Mesangial cell (primary cell): ENCODE data around the gene RPS15. TPM values are rescaled to one million over a fixed set of nuclear protein-coding genes. Genes with fewer than 3 reads are reported as not detected.

ENCODE experiments used
- total RNA-seq: library from RNA; depleted of rRNA; stranded (reverse); fragments of >200 nt; gene quantifications from 2 replicates; pipeline ENCODE4 v1.2.3, GENCODE V29; 2015

The RPS15 gene
- 1,692 and 1,880 TPM in 2 replicates for total RNA-seq

DNA sequence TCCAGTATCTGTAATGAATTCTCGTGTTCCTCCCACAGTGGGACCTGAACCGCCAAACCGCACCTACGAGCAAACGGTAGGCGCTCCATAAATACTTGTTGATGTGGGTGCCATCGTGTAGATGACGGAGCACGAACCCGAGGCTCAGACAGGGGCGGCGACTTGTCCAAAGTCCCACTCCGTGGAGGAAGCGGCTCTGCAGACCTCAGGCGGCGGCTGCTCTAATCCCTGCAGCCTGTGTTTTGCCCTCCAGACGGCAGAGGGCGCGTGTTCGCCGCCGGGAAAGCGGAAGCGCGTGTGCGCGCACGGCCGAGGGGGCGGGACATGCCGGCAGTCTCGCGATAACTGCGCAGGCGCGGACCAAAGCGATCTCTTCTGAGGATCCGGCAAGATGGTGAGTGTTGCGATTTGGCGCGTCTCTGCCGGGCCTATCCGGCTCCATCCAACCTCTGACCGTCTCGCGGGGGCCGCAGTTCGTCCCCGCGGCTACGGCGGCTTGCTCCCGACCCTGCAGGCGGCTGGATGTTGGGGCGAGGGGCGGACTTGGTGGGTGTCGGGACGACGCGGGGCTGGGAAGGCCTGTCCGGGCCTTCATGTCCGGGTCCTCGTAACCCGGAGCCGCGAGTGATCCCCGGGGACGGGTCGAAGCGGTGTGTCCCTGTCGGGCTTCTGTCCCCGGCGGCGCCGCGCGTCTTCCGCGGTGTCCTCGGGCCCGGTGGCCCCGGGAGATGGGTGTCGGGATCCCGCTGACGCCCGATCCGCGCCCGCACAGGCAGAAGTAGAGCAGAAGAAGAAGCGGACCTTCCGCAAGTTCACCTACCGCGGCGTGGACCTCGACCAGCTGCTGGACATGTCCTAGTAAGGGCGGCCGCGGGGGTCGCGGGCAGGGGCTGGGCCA, at the start of gene RPS15:
RPS15 (plus strand) TSS at position 362 of the 898 bp plus-strand sequence; CDS start at position 392, 30 bp downstream.

DNA sequence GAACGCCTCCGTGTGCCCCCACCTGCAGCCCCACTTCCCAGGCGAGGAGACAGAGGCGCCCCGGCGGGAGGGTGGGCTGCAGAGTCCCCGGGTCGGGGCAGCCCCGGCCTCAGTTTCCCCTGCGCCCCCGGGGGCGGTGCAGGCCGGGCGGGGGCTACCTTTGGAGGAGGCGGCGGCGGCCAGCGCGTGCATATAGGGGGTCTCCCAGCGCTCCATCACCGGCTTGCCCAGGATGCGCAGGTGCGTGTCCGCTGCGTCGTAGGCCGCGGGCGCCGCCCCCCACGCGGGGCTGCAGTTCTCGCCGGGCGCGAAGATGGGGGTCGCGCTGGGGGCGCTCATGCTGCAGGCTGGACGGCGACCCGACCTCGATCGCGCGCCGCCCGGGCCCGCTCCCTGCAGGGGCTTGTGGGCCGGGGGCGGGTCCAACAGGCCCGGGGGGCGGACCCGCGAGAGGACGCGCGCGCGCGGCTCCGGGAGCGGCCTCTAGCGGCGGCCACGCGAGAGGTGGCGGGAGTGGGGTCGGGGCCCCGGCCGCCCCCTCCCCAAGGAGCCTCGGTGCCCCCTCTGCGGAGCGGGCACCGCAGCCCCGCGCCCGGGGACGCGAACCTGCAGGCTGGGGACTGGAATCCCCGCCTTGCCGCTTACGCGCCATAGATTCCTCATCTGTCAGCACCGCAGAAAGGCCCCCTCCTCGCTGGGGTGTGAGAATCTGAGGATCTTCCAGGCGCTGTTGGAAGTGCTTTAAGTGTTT, 36.9 kb upstream of the RPS15 start, which contains the start of gene GAMT:
GAMT (minus strand) TSS at position 405 of the 751 bp plus-strand sequence; CDS start at position 339, 66 bp downstream.

DNA sequence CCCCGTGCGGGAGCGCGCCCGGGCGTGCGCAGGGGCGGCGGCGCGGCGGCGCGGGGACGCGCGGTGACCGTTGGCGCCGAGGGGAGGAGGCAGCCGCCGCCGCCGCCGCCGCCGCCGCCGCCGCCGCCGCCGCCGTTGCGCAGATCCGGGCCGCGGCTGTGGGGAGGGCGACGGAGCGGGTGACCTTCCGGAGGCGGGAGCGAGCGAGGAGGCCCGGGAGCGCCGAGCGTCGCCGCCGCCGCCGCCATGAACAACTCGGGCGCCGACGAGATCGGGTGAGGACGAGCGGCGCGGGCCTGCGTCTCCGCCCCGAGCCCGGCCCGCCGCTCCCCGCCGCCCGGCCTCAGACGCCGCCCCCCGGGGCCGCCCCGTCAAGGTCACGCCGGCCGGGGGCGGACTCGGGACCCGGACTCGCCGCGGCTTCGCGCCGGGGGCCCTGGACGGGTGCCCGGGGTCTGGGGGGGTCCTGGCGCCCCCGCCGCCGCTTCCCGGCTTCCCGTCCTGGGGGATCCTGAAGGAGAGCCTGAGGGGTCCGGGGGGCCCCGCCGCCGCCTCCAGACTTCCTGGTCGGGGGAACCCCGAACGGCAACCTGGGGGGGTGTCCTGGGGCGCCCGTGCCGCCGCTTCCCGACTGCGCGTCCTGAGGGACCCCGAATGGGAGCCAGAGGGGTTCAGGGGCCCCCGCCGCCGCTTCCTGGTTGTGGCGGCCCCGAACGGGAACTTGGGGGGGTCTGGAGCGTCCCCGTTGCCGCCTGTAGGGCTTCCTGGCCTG, 30.5 kb upstream of the RPS15 start, which contains the start of gene DAZAP1:
DAZAP1 (plus strand) TSS at position 59 of the 772 bp plus-strand sequence; CDS start at position 247, 188 bp downstream.

GRCh38 chr19:1449467-1450442, 11.6 kb downstream of the RPS15 start, which contains the start of gene APC2:
TSS of gene APC2 (plus strand) at chr19:1450121. CDS start at chr19:1453002, 2,881 bp downstream.

DNA sequence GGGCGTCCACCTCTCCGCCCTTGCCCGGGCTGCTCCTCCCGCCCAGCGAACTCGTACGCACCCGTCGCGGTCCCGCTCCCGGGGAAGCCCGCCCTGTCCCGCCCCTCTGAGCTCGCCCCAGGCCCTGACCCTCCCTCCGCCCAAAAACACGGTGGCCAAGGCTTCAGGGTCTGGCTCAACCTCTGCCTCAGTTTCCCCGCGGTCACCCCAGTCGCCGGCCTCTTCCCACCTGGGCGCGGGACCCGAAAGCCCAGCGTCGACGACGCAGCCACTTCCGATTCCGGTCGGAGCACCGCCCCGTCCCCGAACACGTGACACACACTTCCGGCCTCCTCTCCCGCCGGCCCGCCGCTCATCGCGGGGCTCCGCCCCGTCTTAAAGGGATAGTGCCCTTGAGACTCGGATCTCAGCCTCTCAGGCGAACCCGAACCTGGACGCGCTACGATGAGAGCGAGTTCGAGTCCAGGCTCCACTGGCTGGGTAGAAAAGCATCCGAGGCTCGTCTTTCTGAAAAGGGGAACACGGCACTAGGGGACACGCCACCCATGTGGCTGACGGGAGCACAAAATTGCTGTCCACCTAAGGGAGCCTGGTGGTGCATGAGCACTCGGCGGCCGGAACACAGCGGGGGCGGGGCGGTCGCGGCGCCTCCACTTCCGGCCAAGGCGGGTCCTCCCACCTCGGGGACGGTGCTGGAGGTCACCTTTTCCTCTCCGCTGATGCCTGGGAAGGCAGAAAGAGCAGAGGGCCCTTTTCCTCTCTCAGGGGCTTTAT, 40.9 kb downstream of the RPS15 start, which contains the start of gene C19orf25:
C19orf25 (minus strand) TSS at position 282 of the 774 bp plus-strand sequence. CDS start 312 bp downstream, outside the sequence.

Other genes starting within 250 kb of the RPS15 start
- gene STK11, start 232.6 kb upstream of the RPS15 start, total RNA-seq, result 84.1 and 84.6 TPM in 2 replicates
- gene CBARP, start 200.4 kb upstream of the RPS15 start, total RNA-seq, result 5.1 and 6.1 TPM in 2 replicates
- gene ATP5F1D, start 196.6 kb upstream of the RPS15 start, total RNA-seq, result 145 and 173 TPM in 2 replicates
- gene MIDN, start 189.8 kb upstream of the RPS15 start, total RNA-seq, result 47.1 and 61.0 TPM in 2 replicates
- gene CIRBP, start 169.1 kb upstream of the RPS15 start, total RNA-seq, result 119 and 190 TPM in 2 replicates
- gene FAM174C, start 162.9 kb upstream of the RPS15 start, total RNA-seq, result 92.3 and 109 TPM in 2 replicates
- gene EFNA2, start 152.5 kb upstream of the RPS15 start, total RNA-seq, result 0.65 and 2.3 TPM in 2 replicates
- 172 and 183 TPM in 2 replicates for gene NDUFS7, start 54.5 kb upstream of the RPS15 start, total RNA-seq
- gene GAMT, start 36.9 kb upstream of the RPS15 start, total RNA-seq, result 21.5 and 44.2 TPM in 2 replicates
- gene DAZAP1, start 30.8 kb upstream of the RPS15 start, total RNA-seq, result 71.4 and 138 TPM in 2 replicates
- gene APC2, start 11.7 kb downstream of the RPS15 start, total RNA-seq, result 0.98 and 1.0 TPM in 2 replicates
- gene C19orf25, start 40.8 kb downstream of the RPS15 start, total RNA-seq, result 26.1 and 55.5 TPM in 2 replicates
- gene PCSK4, start 52.0 kb downstream of the RPS15 start, total RNA-seq, result 3.9 and 10.8 TPM in 2 replicates
- gene REEP6, start 52.8 kb downstream of the RPS15 start, total RNA-seq, result 5.2 and 7.6 TPM in 2 replicates
- 0.65 and 4.4 TPM in 2 replicates for gene ADAMTSL5, start 74.6 kb downstream of the RPS15 start, total RNA-seq
- 0.13 TPM in 1 of 2 replicates, not detected in the other for gene PLK5, start 85.7 kb downstream of the RPS15 start, total RNA-seq
- 72.6 and 109 TPM in 2 replicates for gene MEX3D, start 129.9 kb downstream of the RPS15 start, total RNA-seq
- 119 and 157 TPM in 2 replicates for gene MBD3, start 154.5 kb downstream of the RPS15 start, total RNA-seq
- 101 and 169 TPM in 2 replicates for gene UQCR11, start 167.1 kb downstream of the RPS15 start, total RNA-seq
- 164 and 236 TPM in 2 replicates for gene TCF3, start 214.2 kb downstream of the RPS15 start, total RNA-seq